ENCODE results near the gene RNGTT.

- no peak for TF ChIP-seq KLF16 (tag by site-specific recombination; IDR thresholded peaks at IDR 0.05)
- no peak for TF ChIP-seq REST (tag by site-specific recombination; IDR thresholded peaks at IDR 0.05)
- TF ChIP-seq ZNF274 (IDR thresholded peaks at IDR 0.05; ENCODE audit: low read length), result no peak
- no peak for TF ChIP-seq ZNF274 (tag by site-specific recombination; IDR thresholded peaks at IDR 0.05; ENCODE audit: borderline replicate concordance)
- TF ChIP-seq CTCF (tag by site-specific recombination; IDR thresholded peaks at IDR 0.05), result no peak
- no peak for TF ChIP-seq ZBTB44 (tag by site-specific recombination; IDR thresholded peaks at IDR 0.05)
- TF ChIP-seq KLF10 (tag by site-specific recombination; IDR thresholded peaks at IDR 0.05), result no peak
- TF ChIP-seq ZNF561 (tag by site-specific recombination; IDR thresholded peaks at IDR 0.05; ENCODE audit: borderline replicate concordance), result no peak
- no peak for TF ChIP-seq ZNF362 (tag by site-specific recombination; IDR thresholded peaks at IDR 0.05)
- TF ChIP-seq ZNF292 (tag by site-specific recombination; IDR thresholded peaks at IDR 0.05; ENCODE audit: borderline replicate concordance, low read depth), result no peak
- no peak for TF ChIP-seq GLI2 (tag by site-specific recombination; IDR thresholded peaks at IDR 0.05; ENCODE audit: borderline replicate concordance, low read depth)
- TF ChIP-seq ZNF785 (tag by site-specific recombination; IDR thresholded peaks at IDR 0.05), result no peak
- TF ChIP-seq ZNF747 (tag by site-specific recombination; IDR thresholded peaks at IDR 0.05), result no peak
- no peak for TF ChIP-seq ZNF23 (tag by site-specific recombination; IDR thresholded peaks at IDR 0.05; ENCODE audit: borderline replicate concordance)
- no peak for TF ChIP-seq ZBTB10 (tag by site-specific recombination; IDR thresholded peaks at IDR 0.05)
Measured at GRCh38 chr6:88983532-88983931, 20.1 kb upstream of the RNGTT start.

Data from HEK293 (cell line).